NB4 (cell line): ENCODE data around the gene FOXP1.

Experiments used
- POLR2A ChIP-seq: IDR thresholded peaks from 2 replicates; pipeline ENCODE4 v1.6.1; 2011; ENCODE audit warnings: mild to moderate bottlenecking; ENCODE audit not compliant: insufficient read length; ENCODE audit errors: extremely low read depth
- TF ChIP-seq, protein P1 (sequence below): IDR thresholded peaks from one replicate; pipeline ENCODE4 v1.5.1; 2012; ENCODE audit warnings: low read depth, low read length
- TF ChIP-seq, protein P2 (sequence below): IDR thresholded peaks from 2 replicates; pipeline ENCODE4 v1.6.1; 2011; ENCODE audit warnings: low read depth, low read length

DNA sequence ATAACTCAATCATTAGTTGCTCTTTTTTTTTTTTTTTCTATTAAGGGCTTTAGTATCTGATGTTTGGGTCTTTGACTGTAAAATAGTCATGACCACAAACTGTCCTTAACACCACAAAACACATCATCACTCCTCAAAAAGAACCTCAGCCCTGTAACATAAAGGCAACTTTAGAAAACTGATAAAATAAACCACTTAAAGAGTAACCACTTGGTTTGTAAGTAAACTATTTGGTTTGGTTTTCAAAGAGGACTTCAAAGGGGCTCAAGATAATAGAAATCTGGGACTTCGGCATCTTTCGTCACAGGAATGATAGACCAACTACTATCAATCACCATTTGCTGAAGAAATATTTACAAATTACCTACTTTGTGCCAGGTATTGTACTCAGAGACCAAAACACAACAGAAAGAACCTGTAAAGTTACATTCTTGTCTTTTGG, 167.8 kb downstream of the FOXP1 start:
- TF ChIP-seq, protein P1, sequence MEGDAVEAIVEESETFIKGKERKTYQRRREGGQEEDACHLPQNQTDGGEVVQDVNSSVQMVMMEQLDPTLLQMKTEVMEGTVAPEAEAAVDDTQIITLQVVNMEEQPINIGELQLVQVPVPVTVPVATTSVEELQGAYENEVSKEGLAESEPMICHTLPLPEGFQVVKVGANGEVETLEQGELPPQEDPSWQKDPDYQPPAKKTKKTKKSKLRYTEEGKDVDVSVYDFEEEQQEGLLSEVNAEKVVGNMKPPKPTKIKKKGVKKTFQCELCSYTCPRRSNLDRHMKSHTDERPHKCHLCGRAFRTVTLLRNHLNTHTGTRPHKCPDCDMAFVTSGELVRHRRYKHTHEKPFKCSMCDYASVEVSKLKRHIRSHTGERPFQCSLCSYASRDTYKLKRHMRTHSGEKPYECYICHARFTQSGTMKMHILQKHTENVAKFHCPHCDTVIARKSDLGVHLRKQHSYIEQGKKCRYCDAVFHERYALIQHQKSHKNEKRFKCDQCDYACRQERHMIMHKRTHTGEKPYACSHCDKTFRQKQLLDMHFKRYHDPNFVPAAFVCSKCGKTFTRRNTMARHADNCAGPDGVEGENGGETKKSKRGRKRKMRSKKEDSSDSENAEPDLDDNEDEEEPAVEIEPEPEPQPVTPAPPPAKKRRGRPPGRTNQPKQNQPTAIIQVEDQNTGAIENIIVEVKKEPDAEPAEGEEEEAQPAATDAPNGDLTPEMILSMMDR = no peak
- TF ChIP-seq POLR2A = no peak
- TF ChIP-seq, protein P2, sequence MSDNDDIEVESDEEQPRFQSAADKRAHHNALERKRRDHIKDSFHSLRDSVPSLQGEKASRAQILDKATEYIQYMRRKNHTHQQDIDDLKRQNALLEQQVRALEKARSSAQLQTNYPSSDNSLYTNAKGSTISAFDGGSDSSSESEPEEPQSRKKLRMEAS = no peak
